NCI-H82 treated with DMSO at 0.1 percent for 48 hours (cell line): ENCODE results near the gene FHIT.

Experiments
- DNase-seq: peaks from one replicate; lab custom pipeline; 2025; ENCODE audit not compliant: unreplicated experiment; lab: John Stamatoyannopoulos, UW

The FHIT gene

GRCh38 chr3:61251174-61251972 is at the start of gene FHIT:
Gene FHIT, minus strand, starts transcription at chr3:61251452.
- DNase-seq = peak; percentile 76

GRCh38 chr3:61300786-61301185 is 49.5 kb upstream of the FHIT start:
- no peak for DNase-seq

GRCh38 chr3:61300006-61300380 is 48.7 kb upstream of the FHIT start:
- DNase-seq = no peak

GRCh38 chr3:61299343-61300005 is 48.2 kb upstream of the FHIT start:
- DNase-seq = no peak

GRCh38 chr3:61297821-61298220 is 46.6 kb upstream of the FHIT start:
- no peak for DNase-seq

- DNase-seq = no peak
Observed at GRCh38 chr3:61288446-61288845, 37.2 kb upstream of the FHIT start.

- no peak for DNase-seq
Observed at GRCh38 chr3:61283876-61284275, 32.6 kb upstream of the FHIT start.

- no peak for DNase-seq
Observed at GRCh38 chr3:61278713-61279112, 27.5 kb upstream of the FHIT start.

- no peak for DNase-seq
Observed at GRCh38 chr3:61277411-61277810, 26.2 kb upstream of the FHIT start.

- DNase-seq = no peak
Observed at GRCh38 chr3:61269435-61269834, 18.2 kb upstream of the FHIT start.

GRCh38 chr3:61268644-61269043 is 17.4 kb upstream of the FHIT start:
- no peak for DNase-seq

- DNase-seq = no peak
Observed at GRCh38 chr3:61264281-61264680, 13.0 kb upstream of the FHIT start.

- DNase-seq = no peak
Observed at GRCh38 chr3:61257148-61257547, 5.9 kb upstream of the FHIT start.

- no peak for DNase-seq
Observed at GRCh38 chr3:61253756-61254155, 2.5 kb upstream of the FHIT start.

- DNase-seq = no peak
Observed at GRCh38 chr3:61252836-61253235, 1.6 kb upstream of the FHIT start.

GRCh38 chr3:61250784-61251173 is 473 bp downstream of the FHIT start:
- DNase-seq = no peak

- DNase-seq = no peak
Observed at GRCh38 chr3:61248496-61248895, 2.8 kb downstream of the FHIT start.

GRCh38 chr3:61247191-61247590 is 4.1 kb downstream of the FHIT start:
- no peak for DNase-seq

GRCh38 chr3:61239871-61240270 is 11.4 kb downstream of the FHIT start:
- no peak for DNase-seq

GRCh38 chr3:61237858-61238257 is 13.4 kb downstream of the FHIT start:
- no peak for DNase-seq

GRCh38 chr3:61236556-61236955 is 14.7 kb downstream of the FHIT start:
- no peak for DNase-seq

- DNase-seq = no peak
Observed at GRCh38 chr3:61233746-61234145, 17.5 kb downstream of the FHIT start.

GRCh38 chr3:61231693-61232092 is 19.6 kb downstream of the FHIT start:
- no peak for DNase-seq
